Naive thymus-derived CD4-positive, alpha-beta T cell (primary cell): ENCODE measurements around the gene ARRDC5. TPM values are rescaled to one million over a fixed set of nuclear protein-coding genes. Genes with fewer than 3 reads are reported as not detected.
"Not testable (repeated sequence)": the region's sequence is repeated elsewhere in the genome, so short reads cannot be mapped to it uniquely, and the experiment has no call there.

Source experiments
- ATAC-seq: fragments of 150-1000 bp; cut with Tn5 transposase; 2 replicates; pipeline ENCODE4 v1.10.0; 2021; ENCODE audit warnings: mild to moderate bottlenecking, moderate library complexity
- CTCF ChIA-PET: fragments of 350-600 bp; sonication (Branson Sonifier 250); formaldehyde crosslinking; loops from one replicate; lab custom pipeline; 2021; ENCODE audit warnings: antibody characterized with exemption; lab: Charles Lee
- POLR2A ChIA-PET: fragments of 350-600 bp; sonication (Branson Sonifier 250); formaldehyde crosslinking; loops from one replicate; lab custom pipeline; 2021; ENCODE audit warnings: antibody characterized with exemption, inconsistent platforms; lab: Charles Lee
- DNase-seq, 9 donors: peaks; one replicate each; pipeline versions ENCODE4 v3.0.0 to v3.0.0-alpha.2; 2020 to 2022; ENCODE audit warnings: mixed read lengths in 1 of 9
- H3K27ac ChIP-seq: one replicate; pipeline ENCODE4 v1.7.0; 2013; ENCODE audit warnings: mild to moderate bottlenecking, low read depth, low read length, moderate library complexity
- H3K27me3 ChIP-seq, 2 donors: one replicate each; pipeline ENCODE4 v1.7.0; 2013; ENCODE audit warnings: low read length in 2 of 2, mild to moderate bottlenecking in 2 of 2, moderate library complexity in 2 of 2; ENCODE audit not compliant: control insufficient read depth in 2 of 2, insufficient read depth in 2 of 2
- H3K36me3 ChIP-seq, 3 experiments: 1 replicate in 2 of 3; 2 replicates in 1 of 3; pipeline ENCODE4 v1.7.0; 2013; ENCODE audit warnings: low read length in 3 of 3, mild to moderate bottlenecking in 3 of 3, moderate library complexity in 1 of 3; ENCODE audit not compliant: insufficient read depth in 3 of 3, control insufficient read depth in 2 of 3
- H3K4me1 ChIP-seq, 2 donors: one replicate each; pipeline ENCODE4 v1.7.0; 2013; ENCODE audit warnings: low read length in 2 of 2, mild to moderate bottlenecking in 2 of 2, moderate library complexity in 1 of 2; ENCODE audit not compliant: control insufficient read depth in 2 of 2, insufficient read depth in 2 of 2
- H3K4me3 ChIP-seq: 2 replicates; pipeline ENCODE4 v1.7.0; 2013; ENCODE audit warnings: mild to moderate bottlenecking, low read length
- H3K9me3 ChIP-seq, 3 experiments: 1 replicate in 2 of 3; 2 replicates in 1 of 3; pipeline ENCODE4 v1.7.0; 2013; ENCODE audit warnings: low read length in 3 of 3; ENCODE audit not compliant: control insufficient read depth in 2 of 3
- H3K27ac Mint-ChIP-seq, 9 donors: one replicate each; pipeline ENCODE4 v1.8.0; 2020 to 2022; ENCODE audit warnings: mixed read lengths in 9 of 9, mild to moderate bottlenecking in 8 of 9, moderate library complexity in 5 of 9, inconsistent platforms in 2 of 9
- H3K27me3 Mint-ChIP-seq, 5 donors: one replicate each; pipeline ENCODE4 v1.8.0; 2021 to 2022; ENCODE audit warnings: mixed read lengths in 5 of 5, mild to moderate bottlenecking in 1 of 5
- H3K36me3 Mint-ChIP-seq, 5 donors: one replicate each; pipeline ENCODE4 v1.8.0; 2020 to 2022; ENCODE audit warnings: mixed read lengths in 5 of 5, mild to moderate bottlenecking in 3 of 5, inconsistent platforms in 1 of 5
- H3K4me1 Mint-ChIP-seq, 7 donors: one replicate each; pipeline ENCODE4 v1.8.0; 2020 to 2022; ENCODE audit warnings: mixed read lengths in 7 of 7, mild to moderate bottlenecking in 3 of 7, inconsistent platforms in 1 of 7
- H3K4me3 Mint-ChIP-seq, 10 donors: one replicate each; pipeline ENCODE4 v1.8.0; 2020 to 2022; ENCODE audit warnings: mild to moderate bottlenecking in 10 of 10, mixed read lengths in 10 of 10, moderate library complexity in 6 of 10, inconsistent platforms in 2 of 10
- H3K9me3 Mint-ChIP-seq, 11 donors: one replicate each; pipeline ENCODE4 v1.8.0; 2020 to 2022; ENCODE audit warnings: mixed read lengths in 11 of 11, mild to moderate bottlenecking in 4 of 11, inconsistent platforms in 1 of 11, moderate library complexity in 1 of 11
- intact Hi-C, 2 donors: fragments of 100-400 bp; cut with micrococcal nuclease; formaldehyde crosslinking; loops; one replicate each; pipeline ENCODE4 v1.15.1; 2023
- polyA plus RNA-seq, 2 donors: library from polyadenylated mRNA; unstranded; fragments of 300-500 nt; fragmentation: Illumina TruSeq; gene quantifications; one replicate each; pipeline ENCODE4 v1.2.3, GENCODE V29; 2021
- total RNA-seq, 6 experiments: library from RNA in 5 of 6; stranded (reverse) in 5 of 6; gene quantifications; 1 replicate in 5 of 6; 2 replicates in 1 of 6; pipeline ENCODE4 v1.2.3 and lab custom pipeline; 2021 to 2026

The ARRDC5 gene
- total RNA-seq (10 to 100 TPM in 3 of 5 experiments, 1 to 10 TPM in 2; 2.7 to 28.6 (median 13.6) TPM), polyA plus RNA-seq (1 to 10 TPM; 3.3 to 4.3 TPM), total RNA-seq (lab: John Stamatoyannopoulos, UW) (19.2 reads per million, percentile 49 among the genes with 10 or more reads in this experiment)

GRCh38 chr19:4902796-4903195 lies at the start of gene ARRDC5:
TSS of gene ARRDC5 (minus strand) at chr19:4902896. CDS start at chr19:4902825, 71 bp downstream.
- DNase-seq = no peak
- peak within 1 kb of the TSS in 4 of 9 donors; percentile 5 to 43 (median 28) for H3K27ac Mint-ChIP-seq
- no peaks in the 10 kb centered on the region for H3K4me1 ChIP-seq
- H3K9me3 ChIP-seq = no peaks in the 10 kb centered on the region
- H3K4me1 Mint-ChIP-seq = peaks cover 0 to 27% (median 20%) of the 10 kb centered on the region in 7 donors
- ChIA-PET CTCF (interaction anchor here (1.4 kb wide), 1 partner anchor 27 kb away, joined by 5 read pairs; no protein-coding TSS in a partner anchor), POLR2A (no interaction called here)
- intact Hi-C loops = no loop called here
- no peak within 1 kb of the TSS for H3K4me3 Mint-ChIP-seq
- H3K27ac ChIP-seq = no peak within 1 kb of the TSS
- peaks cover 0 to 4% (median 0%) of the 10 kb centered on the region in 5 donors for H3K36me3 Mint-ChIP-seq
- no peaks in the 10 kb centered on the region for H3K9me3 Mint-ChIP-seq
- no peak for ATAC-seq
- no peaks in the 10 kb centered on the region for H3K27me3 Mint-ChIP-seq
- no peak within 1 kb of the TSS for H3K4me3 ChIP-seq
- H3K27me3 ChIP-seq = no peaks in the 10 kb centered on the region
- H3K36me3 ChIP-seq = peaks cover 0 to 13% (median 0%) of the 10 kb centered on the region in 3 experiments

DNA sequence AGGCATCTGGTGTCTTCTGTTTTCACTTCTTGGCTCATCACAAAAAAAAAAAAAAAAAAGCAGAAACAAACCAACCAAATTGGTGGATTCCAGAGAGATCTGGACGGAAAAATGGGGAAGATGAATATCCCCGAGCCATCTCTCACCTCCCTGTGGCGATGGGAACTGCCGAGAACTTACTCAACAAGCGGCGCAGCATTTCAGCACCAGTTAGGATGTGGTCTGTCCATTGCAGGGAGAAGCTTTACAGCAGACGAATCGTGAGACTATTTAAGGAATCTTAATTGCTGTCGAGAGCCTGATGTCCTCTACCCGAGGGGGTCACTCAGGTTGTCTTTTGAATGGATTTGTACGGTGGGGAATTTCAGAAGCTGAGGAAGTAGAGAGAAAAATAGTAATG lies 49.0 kb upstream of the ARRDC5 start:
- ATAC-seq (no peak), DNase-seq (no peak)
- Histone ChIP-seq H3K27me3 (no peaks in the 10 kb centered on the region), H3K4me1 (no peaks in the 10 kb centered on the region), H3K36me3 (no peaks in the 10 kb centered on the region), H3K9me3 (no peaks in the 10 kb centered on the region), H3K4me3 (no peak overlapping the region), H3K27ac (no peak overlapping the region)
- Mint-ChIP-seq H3K4me3 (no peak overlapping the region), H3K27me3 (no peaks in the 10 kb centered on the region), H3K36me3 (peaks cover 0 to 16% (median 0%) of the 10 kb centered on the region in 5 donors), H3K4me1 (no peaks in the 10 kb centered on the region), H3K27ac (no peak overlapping the region), H3K9me3 (no peaks in the 10 kb centered on the region)
- ChIA-PET CTCF (interaction anchor here (0.6 kb wide), 1 partner anchor 23 kb away, joined by 3 read pairs; no protein-coding TSS in a partner anchor), POLR2A (no interaction called here)
- intact Hi-C loops = no loop called here

GRCh38 chr19:4950650-4951049 lies 48.0 kb upstream of the ARRDC5 start:
- H3K4me1 ChIP-seq, DNase-seq, POLR2A ChIA-PET, H3K27me3 ChIP-seq, H3K9me3 Mint-ChIP-seq, H3K36me3 ChIP-seq, H3K27ac ChIP-seq, H3K9me3 ChIP-seq, CTCF ChIA-PET, H3K4me3 Mint-ChIP-seq, H3K4me3 ChIP-seq, H3K27ac Mint-ChIP-seq, intact Hi-C loops, H3K4me1 Mint-ChIP-seq, H3K27me3 Mint-ChIP-seq: not testable (repeated sequence)
- peak; percentile 24 for ATAC-seq
- H3K36me3 Mint-ChIP-seq = peaks cover 0 to 22% (median 0%) of the 10 kb centered on the region in 5 donors

GRCh38 chr19:4941638-4942169 lies 39.0 kb upstream of the ARRDC5 start:
- H3K4me1 ChIP-seq, H3K27me3 Mint-ChIP-seq, H3K27me3 ChIP-seq, intact Hi-C loops, H3K27ac ChIP-seq, H3K27ac Mint-ChIP-seq, H3K4me3 Mint-ChIP-seq, H3K9me3 ChIP-seq, H3K36me3 ChIP-seq, H3K9me3 Mint-ChIP-seq, H3K4me1 Mint-ChIP-seq, ATAC-seq, H3K4me3 ChIP-seq, CTCF ChIA-PET, POLR2A ChIA-PET, DNase-seq: not testable (repeated sequence)
- H3K36me3 Mint-ChIP-seq = peaks cover 0 to 15% (median 0%) of the 10 kb centered on the region in 5 donors

- Histone ChIP-seq H3K9me3 (no peaks in the 10 kb centered on the region), H3K27me3 (no peaks in the 10 kb centered on the region), H3K36me3 (no peaks in the 10 kb centered on the region), H3K4me1 (no peaks in the 10 kb centered on the region), H3K27ac (no peak overlapping the region), H3K4me3 (no peak overlapping the region)
- Mint-ChIP-seq H3K27ac (no peak overlapping the region), H3K4me3 (no peak overlapping the region), H3K36me3 (peaks cover 0 to 14% (median 0%) of the 10 kb centered on the region in 5 donors), H3K9me3 (no peaks in the 10 kb centered on the region), H3K27me3 (no peaks in the 10 kb centered on the region), H3K4me1 (peaks cover 0 to 5% (median 0%) of the 10 kb centered on the region in 7 donors)
- no peak for DNase-seq
- CTCF ChIA-PET = interaction anchor here (0.7 kb wide), 2 partner anchors 20 to 231 kb away, joined by 3 read pairs; no protein-coding TSS in a partner anchor
- intact Hi-C loops = no loop called here
- ATAC-seq = no peak
- POLR2A ChIA-PET = no interaction called here
Measured at GRCh38 chr19:4939466-4939865, 36.8 kb upstream of the ARRDC5 start.

GRCh38 chr19:4938461-4938860 lies 35.8 kb upstream of the ARRDC5 start:
- H3K9me3 Mint-ChIP-seq, intact Hi-C loops, H3K27ac ChIP-seq, CTCF ChIA-PET, H3K9me3 ChIP-seq, DNase-seq, H3K4me3 Mint-ChIP-seq, H3K36me3 ChIP-seq, H3K4me3 ChIP-seq, H3K27ac Mint-ChIP-seq, ATAC-seq, POLR2A ChIA-PET, H3K4me1 Mint-ChIP-seq, H3K4me1 ChIP-seq, H3K27me3 ChIP-seq, H3K27me3 Mint-ChIP-seq: not testable (repeated sequence)
- H3K36me3 Mint-ChIP-seq = peaks cover 0 to 15% (median 0%) of the 10 kb centered on the region in 5 donors

DNA sequence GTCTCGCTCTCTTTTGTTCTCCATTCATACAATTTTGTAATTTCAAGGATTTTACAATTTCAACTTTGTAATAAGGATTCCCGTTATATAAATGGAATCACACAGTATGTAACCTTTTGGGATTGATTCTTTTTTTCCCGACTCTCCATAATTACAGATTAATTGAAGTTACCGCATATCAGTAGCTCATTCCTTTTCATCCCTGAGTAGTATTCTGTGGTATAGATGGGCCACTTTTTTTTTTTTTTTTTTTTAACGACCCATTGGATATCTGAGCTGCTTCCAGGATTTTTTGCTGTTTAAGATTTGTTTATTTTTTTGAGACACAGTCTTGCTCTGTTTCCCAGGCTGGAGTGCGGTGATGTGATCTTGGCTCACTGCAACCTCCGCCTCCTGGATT lies 34.4 kb upstream of the ARRDC5 start:
- Mint-ChIP-seq H3K9me3 (peaks cover 0 to 2% (median 0%) of the 10 kb centered on the region in 11 donors), H3K36me3 (peaks cover 0 to 14% (median 0%) of the 10 kb centered on the region in 5 donors), H3K27me3 (no peaks in the 10 kb centered on the region), H3K4me1 (peaks cover 0 to 8% (median 0%) of the 10 kb centered on the region in 7 donors), H3K4me3 (no peak overlapping the region), H3K27ac (no peak overlapping the region)
- Histone ChIP-seq H3K27ac (no peak overlapping the region), H3K4me1 (no peaks in the 10 kb centered on the region), H3K4me3 (no peak overlapping the region), H3K9me3 (no peaks in the 10 kb centered on the region), H3K27me3 (no peaks in the 10 kb centered on the region), H3K36me3 (no peaks in the 10 kb centered on the region)
- ChIA-PET CTCF (interaction anchor here (0.7 kb wide), 1 partner anchor 95 kb away, joined by 3 read pairs; no protein-coding TSS in a partner anchor), POLR2A (interaction anchor here (0.9 kb wide), 1 partner anchor 24 kb away, joined by 4 read pairs; no protein-coding TSS in a partner anchor)
- no peak for ATAC-seq
- intact Hi-C loops = no loop called here
- DNase-seq = no peak
